Colonic mucosa (tissue), 4 donors: ENCODE results near the gene HIRIP3. TPM values are rescaled to one million over a fixed set of nuclear protein-coding genes. Genes with fewer than 3 reads are reported as not detected.

Source experiments
- DNase-seq: peaks from one replicate; pipeline ENCODE4 v3.0.0-alpha.2; 2020
- H3K27ac ChIP-seq: fragments of 200-600 bp; one replicate; pipeline ENCODE4 v1.8.0; 2021
- H3K27me3 ChIP-seq: fragments of 200-600 bp; one replicate; pipeline ENCODE4 v1.8.0; 2021
- H3K36me3 ChIP-seq: fragments of 200-600 bp; one replicate; pipeline ENCODE4 v1.8.0; 2021
- H3K4me1 ChIP-seq: fragments of 200-600 bp; one replicate; pipeline ENCODE4 v1.8.0; 2021; ENCODE audit warnings: mild to moderate bottlenecking
- H3K4me3 ChIP-seq: fragments of 200-600 bp; one replicate; pipeline ENCODE4 v1.8.0; 2021
- H3K9ac ChIP-seq, 2 donors: one replicate each; pipeline ENCODE4 v1.7.0; 2013; ENCODE audit warnings: control low read depth in 2 of 2, low read depth in 2 of 2, low read length in 2 of 2
- H3K9me3 ChIP-seq: fragments of 200-600 bp; one replicate; pipeline ENCODE4 v1.8.0; 2021
- intact Hi-C: fragments of 100-400 bp; cut with DNase I; formaldehyde crosslinking; loops from one replicate; pipeline ENCODE4 v1.14.1; 2022
- total RNA-seq, 2 donors: library from RNA; stranded (reverse); fragmentation: NEBNext Ultra II Directional in 1 of 2; extraction: Animal tissue kit (Norgen Biotek cat#: 25700) in 1 of 2; gene quantifications; one replicate each; pipeline ENCODE4 v1.2.1, GENCODE V29; 2021
- TF ChIP-seq, protein P1 (sequence below): fragments of 200-600 bp; IDR thresholded peaks from one replicate; pipeline ENCODE4 v1.8.0; 2022; ENCODE audit warnings: antibody characterized with exemption, mild to moderate bottlenecking
- donor health status: healthy.
- donor health status: DM: no; HTN: no; CAD: no.
- donor health status: DM: no; HTN: no; CAD: no.

Gene HIRIP3
- total RNA-seq, 2 donors from 2014 or later = 7.5 to 18.4 TPM

DNA sequence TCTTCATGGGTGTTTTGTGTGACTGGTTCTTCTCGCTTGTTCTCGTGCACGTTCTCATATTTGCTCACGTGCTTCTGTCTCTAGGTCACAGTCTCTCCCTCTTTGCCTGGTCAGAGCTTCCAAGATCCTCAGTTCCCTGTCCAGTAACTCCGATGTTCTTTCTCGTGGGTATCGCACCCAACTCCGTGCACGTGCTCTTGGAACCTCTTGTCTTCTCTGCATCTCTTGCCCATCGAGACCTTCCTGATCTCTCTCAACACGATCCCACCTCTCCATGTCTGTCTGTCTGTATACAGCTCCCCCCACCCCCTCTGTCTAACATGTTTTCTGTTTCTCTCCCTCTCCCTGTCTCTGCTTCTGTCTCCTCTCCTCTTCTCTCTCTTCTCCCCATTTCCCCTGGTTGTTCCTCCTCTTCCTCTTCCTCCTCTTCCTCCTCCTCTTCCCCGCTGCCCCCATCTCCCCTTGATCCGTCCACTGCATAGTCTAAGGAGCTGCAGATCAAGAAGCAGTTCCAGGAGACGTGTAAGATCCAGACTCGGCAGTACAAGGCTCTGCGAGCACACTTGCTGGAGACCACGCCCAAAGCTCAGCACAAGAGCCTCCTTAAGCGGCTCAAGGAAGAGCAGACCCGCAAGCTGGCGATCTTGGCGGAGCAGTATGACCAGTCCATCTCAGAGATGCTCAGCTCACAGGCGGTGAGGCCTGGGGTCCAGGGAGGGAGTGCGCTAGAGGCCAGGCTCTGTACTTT is 6.1 kb downstream of the HIRIP3 start:
- intact Hi-C loops = no loop called here
- Histone ChIP-seq H3K27ac (peak overlapping the region; percentile 65), H3K27me3 (no peaks in the 10 kb centered on the region), H3K4me3 (no peak overlapping the region), H3K9me3 (no peaks in the 10 kb centered on the region), H3K9ac (peak overlapping the region in 1 of 2 donors; percentile 42), H3K4me1 (peaks cover 4% of the 10 kb centered on the region), H3K36me3 (peaks cover 8% of the 10 kb centered on the region)
- TF ChIP-seq, protein P1, sequence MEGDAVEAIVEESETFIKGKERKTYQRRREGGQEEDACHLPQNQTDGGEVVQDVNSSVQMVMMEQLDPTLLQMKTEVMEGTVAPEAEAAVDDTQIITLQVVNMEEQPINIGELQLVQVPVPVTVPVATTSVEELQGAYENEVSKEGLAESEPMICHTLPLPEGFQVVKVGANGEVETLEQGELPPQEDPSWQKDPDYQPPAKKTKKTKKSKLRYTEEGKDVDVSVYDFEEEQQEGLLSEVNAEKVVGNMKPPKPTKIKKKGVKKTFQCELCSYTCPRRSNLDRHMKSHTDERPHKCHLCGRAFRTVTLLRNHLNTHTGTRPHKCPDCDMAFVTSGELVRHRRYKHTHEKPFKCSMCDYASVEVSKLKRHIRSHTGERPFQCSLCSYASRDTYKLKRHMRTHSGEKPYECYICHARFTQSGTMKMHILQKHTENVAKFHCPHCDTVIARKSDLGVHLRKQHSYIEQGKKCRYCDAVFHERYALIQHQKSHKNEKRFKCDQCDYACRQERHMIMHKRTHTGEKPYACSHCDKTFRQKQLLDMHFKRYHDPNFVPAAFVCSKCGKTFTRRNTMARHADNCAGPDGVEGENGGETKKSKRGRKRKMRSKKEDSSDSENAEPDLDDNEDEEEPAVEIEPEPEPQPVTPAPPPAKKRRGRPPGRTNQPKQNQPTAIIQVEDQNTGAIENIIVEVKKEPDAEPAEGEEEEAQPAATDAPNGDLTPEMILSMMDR = no peak
- no peak for DNase-seq

DNA sequence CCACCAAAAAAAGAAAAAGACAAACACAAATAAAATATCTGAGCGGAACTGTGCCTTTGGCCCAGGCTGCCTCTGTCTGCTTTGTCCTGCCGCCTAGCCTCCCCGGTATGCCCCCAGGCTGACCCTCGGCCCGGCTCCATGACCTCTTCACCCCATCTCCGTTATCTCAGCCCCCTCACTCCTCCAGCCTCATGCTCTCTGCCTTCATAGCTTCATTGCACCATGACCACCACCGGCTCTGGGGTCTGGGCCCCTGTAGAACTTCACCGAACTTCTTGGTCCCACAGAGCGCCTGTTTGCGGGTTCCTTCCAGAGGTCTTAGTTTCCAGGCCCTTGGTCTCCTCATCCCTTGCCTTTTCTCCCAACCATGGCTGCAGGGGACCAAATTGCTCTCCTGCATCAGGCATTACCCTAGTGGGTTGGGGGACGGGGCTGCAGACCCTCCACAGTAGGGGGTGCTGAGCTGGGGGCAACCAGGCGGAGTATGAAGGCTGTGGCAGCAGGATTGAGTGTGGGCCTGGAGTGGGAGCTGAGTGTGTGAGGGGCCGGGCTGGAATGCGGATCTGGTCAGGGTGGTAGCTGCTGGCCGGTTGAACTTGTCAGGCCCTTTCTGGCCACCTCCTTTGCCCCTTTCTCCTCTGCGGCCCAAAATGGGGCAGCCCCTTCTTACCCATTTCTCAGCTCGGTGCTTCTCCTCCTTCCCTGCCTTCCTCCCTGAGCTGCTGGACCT is 6.9 kb downstream of the HIRIP3 start:
- intact Hi-C loops = no loop called here
- DNase-seq = no peak
- Histone ChIP-seq H3K9me3 (no peaks in the 10 kb centered on the region), H3K9ac (peak overlapping the region in 1 of 2 donors; percentile 42), H3K4me3 (no peak overlapping the region), H3K27ac (no peak overlapping the region), H3K4me1 (peaks cover 4% of the 10 kb centered on the region), H3K36me3 (peaks cover 8% of the 10 kb centered on the region), H3K27me3 (no peaks in the 10 kb centered on the region)
- TF ChIP-seq, protein P1 = no peak

DNA sequence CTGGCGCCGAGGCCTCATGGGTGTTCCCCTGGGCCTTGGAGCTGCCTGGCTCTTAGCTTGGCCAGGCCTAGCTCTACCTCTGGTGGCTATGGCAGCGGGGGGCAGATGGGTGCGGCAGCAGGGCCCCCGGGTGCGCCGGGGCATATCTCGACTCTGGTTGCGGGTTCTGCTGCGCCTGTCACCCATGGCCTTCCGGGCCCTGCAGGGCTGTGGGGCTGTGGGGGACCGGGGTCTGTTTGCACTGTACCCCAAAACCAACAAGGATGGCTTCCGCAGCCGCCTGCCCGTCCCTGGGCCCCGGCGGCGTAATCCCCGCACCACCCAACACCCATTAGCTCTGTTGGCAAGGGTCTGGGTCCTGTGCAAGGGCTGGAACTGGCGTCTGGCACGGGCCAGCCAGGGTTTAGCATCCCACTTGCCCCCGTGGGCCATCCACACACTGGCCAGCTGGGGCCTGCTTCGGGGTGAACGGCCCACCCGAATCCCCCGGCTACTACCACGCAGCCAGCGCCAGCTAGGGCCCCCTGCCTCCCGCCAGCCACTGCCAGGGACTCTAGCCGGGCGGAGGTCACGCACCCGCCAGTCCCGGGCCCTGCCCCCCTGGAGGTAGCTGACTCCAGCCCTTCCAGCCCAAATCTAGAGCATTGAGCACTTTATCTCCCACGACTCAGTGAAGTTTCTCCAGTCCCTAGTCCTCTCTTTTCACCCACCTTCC is 7.9 kb downstream of the HIRIP3 start:
- no peaks in the 10 kb centered on the region for H3K27me3 ChIP-seq
- no peak overlapping the region for H3K4me3 ChIP-seq
- intact Hi-C loops = no loop called here
- no peak overlapping the region for H3K9ac ChIP-seq
- no peak for DNase-seq
- H3K36me3 ChIP-seq = peaks cover 8% of the 10 kb centered on the region
- no peaks in the 10 kb centered on the region for H3K9me3 ChIP-seq
- H3K27ac ChIP-seq = no peak overlapping the region
- H3K4me1 ChIP-seq = peaks cover 4% of the 10 kb centered on the region
- TF ChIP-seq, protein P1 = no peak

GRCh38 chr16:29986931-29987330 is 8.5 kb downstream of the HIRIP3 start:
- TF ChIP-seq, protein P1 = no peak
- Histone ChIP-seq H3K27ac (no peak overlapping the region), H3K9me3 (no peaks in the 10 kb centered on the region), H3K9ac (no peak overlapping the region), H3K36me3 (peaks cover 8% of the 10 kb centered on the region), H3K27me3 (no peaks in the 10 kb centered on the region), H3K4me1 (peaks cover 4% of the 10 kb centered on the region), H3K4me3 (no peak overlapping the region)
- no peak for DNase-seq
- intact Hi-C loops = no loop called here

DNA sequence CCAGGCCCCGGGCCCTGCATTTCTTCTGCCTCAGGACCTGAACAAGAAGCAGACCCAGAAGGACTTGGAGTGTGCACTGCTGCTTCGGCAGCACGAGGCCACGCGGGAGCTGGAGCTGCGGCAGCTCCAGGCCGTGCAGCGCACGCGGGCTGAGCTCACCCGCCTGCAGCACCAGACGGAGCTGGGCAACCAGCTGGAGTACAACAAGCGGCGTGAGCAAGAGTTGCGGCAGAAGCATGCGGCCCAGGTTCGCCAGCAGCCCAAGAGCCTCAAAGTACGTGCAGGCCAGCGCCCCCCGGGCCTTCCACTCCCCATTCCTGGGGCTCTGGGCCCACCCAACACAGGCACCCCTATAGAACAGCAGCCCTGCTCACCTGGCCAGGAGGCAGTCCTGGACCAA is 9.2 kb downstream of the HIRIP3 start:
- no peak for DNase-seq
- Histone ChIP-seq H3K4me1 (peaks cover 4% of the 10 kb centered on the region), H3K9me3 (no peaks in the 10 kb centered on the region), H3K27ac (no peak overlapping the region), H3K4me3 (no peak overlapping the region), H3K27me3 (no peaks in the 10 kb centered on the region), H3K36me3 (peaks cover 8% of the 10 kb centered on the region), H3K9ac (no peak overlapping the region)
- intact Hi-C loops = no loop called here
- TF ChIP-seq, protein P1 = no peak
